Breast epithelium (tissue), 3 donors: ENCODE measurements around the gene CHCHD2.
"Not testable (repeated sequence)": the region's sequence is repeated elsewhere in the genome, so short reads cannot be mapped to it uniquely, and the experiment has no call there.

Experiments
- POLR2AphosphoS5 ChIP-seq, 3 donors: sonication (generic); formaldehyde crosslinking; IDR thresholded peaks; one replicate each; pipeline ENCODE4 v1.6.1; 2017; ENCODE audit warnings: antibody characterized with exemption in 3 of 3
- TF ChIP-seq, protein P1 (sequence below), 3 donors: fragments of 450-650 bp; IDR thresholded peaks; one replicate each; pipeline ENCODE4 v1.5.1; 2016 to 2017; ENCODE audit warnings: antibody characterized with exemption in 3 of 3, mild to moderate bottlenecking in 3 of 3, moderate library complexity in 3 of 3

GRCh38 chr7:56104138-56104537, 2.1 kb downstream of the CHCHD2 start:
- TF ChIP-seq, protein P1, sequence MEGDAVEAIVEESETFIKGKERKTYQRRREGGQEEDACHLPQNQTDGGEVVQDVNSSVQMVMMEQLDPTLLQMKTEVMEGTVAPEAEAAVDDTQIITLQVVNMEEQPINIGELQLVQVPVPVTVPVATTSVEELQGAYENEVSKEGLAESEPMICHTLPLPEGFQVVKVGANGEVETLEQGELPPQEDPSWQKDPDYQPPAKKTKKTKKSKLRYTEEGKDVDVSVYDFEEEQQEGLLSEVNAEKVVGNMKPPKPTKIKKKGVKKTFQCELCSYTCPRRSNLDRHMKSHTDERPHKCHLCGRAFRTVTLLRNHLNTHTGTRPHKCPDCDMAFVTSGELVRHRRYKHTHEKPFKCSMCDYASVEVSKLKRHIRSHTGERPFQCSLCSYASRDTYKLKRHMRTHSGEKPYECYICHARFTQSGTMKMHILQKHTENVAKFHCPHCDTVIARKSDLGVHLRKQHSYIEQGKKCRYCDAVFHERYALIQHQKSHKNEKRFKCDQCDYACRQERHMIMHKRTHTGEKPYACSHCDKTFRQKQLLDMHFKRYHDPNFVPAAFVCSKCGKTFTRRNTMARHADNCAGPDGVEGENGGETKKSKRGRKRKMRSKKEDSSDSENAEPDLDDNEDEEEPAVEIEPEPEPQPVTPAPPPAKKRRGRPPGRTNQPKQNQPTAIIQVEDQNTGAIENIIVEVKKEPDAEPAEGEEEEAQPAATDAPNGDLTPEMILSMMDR (IDR thresholded peaks at IDR 0.05), result not testable (repeated sequence)
- TF ChIP-seq POLR2AphosphoS5 (IDR thresholded peaks at IDR 0.05), result not testable (repeated sequence)
